Measurements from ENCODE around the gene GRK4. TPM values are rescaled to one million over a fixed set of nuclear protein-coding genes. Genes with fewer than 3 reads are reported as not detected.

GRK4 gene
- total and polyA plus RNA-seq, 12 donors, result 4.7 to 24.5 (median 10.3) TPM

- no peak overlapping the region for H3K4me3 ChIP-seq
- TF ChIP-seq, protein P1, sequence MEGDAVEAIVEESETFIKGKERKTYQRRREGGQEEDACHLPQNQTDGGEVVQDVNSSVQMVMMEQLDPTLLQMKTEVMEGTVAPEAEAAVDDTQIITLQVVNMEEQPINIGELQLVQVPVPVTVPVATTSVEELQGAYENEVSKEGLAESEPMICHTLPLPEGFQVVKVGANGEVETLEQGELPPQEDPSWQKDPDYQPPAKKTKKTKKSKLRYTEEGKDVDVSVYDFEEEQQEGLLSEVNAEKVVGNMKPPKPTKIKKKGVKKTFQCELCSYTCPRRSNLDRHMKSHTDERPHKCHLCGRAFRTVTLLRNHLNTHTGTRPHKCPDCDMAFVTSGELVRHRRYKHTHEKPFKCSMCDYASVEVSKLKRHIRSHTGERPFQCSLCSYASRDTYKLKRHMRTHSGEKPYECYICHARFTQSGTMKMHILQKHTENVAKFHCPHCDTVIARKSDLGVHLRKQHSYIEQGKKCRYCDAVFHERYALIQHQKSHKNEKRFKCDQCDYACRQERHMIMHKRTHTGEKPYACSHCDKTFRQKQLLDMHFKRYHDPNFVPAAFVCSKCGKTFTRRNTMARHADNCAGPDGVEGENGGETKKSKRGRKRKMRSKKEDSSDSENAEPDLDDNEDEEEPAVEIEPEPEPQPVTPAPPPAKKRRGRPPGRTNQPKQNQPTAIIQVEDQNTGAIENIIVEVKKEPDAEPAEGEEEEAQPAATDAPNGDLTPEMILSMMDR (IDR thresholded peaks at IDR 0.05), result no peak
- no peak overlapping the region for H3K27ac ChIP-seq
- 90 to 92% methylated on average over 30 of the region's 30 CpGs for WGBS, 2 donors
- intact Hi-C loops (cut with DNase I), result loop anchor here in 7 of 10 donors (5.0 to 10.0 kb wide), 4 partner anchors 95 to 185 kb away; partner anchors contain the start of genes TNIP2 (in 2 of the 7) and ADD1 (in 1 of the 7)
- no peaks in the 10 kb centered on the region for H3K9me3 ChIP-seq
- H3K4me1 ChIP-seq, result peaks cover 0 to 25% (median 21%) of the 10 kb centered on the region in 9 donors
- ATAC-seq (no peak), DNase-seq (peak in 1 of 2 donors; percentile 14)
- H3K27me3 ChIP-seq, result no peaks in the 10 kb centered on the region
- H3K36me3 ChIP-seq, result peaks cover 5 to 82% (median 41%) of the 10 kb centered on the region in 9 donors
These were observed 23.8 kb upstream of the GRK4 start for GRCh38 chr4:2939383-2940243.

DNA sequence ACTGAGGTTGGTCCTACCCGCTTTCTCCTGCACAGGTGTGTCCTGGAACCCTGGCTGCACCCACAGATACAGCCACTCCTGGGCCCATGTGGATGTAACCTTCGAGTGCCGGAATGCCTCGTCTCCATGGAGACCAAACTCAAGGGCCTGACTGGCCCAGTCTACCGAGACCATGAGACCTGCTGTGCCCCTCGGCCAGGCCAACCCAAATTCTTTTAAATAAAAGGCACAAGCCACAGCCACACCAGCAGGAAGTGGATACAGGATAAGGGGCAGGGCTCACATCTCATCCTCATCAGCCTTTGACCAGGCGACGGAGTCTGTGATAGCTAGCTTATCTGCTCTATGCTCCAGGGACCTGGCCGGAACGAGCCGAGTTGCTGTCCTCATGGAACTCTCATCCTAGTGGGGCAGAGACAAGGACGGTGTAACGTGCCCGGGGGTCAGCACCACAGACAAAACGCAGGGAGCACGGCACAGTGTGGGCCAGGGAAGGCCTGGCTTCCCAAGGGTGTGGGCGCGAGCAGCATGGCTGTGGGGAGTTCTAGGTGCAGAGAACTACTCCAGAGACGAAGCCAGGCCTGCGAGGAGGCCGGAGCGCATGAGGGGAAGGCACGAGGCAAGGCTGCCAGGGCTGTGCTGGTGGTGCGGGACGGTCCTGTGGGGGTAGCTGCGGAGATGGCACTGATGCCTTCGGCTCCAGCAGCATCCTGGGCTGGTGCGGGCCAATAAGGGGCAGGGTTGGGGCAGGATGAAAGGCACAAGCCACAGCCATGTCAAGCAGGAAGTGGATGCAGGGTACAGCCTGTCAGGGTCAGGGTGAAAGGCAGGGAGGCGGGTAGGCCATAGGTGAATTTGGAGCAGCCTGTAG lies 22.9 kb upstream of the GRK4 start:
- peaks cover 5 to 91% (median 48%) of the 10 kb centered on the region in 9 donors for H3K36me3 ChIP-seq
- TF ChIP-seq, protein P1 (IDR thresholded peaks at IDR 0.05), result no peak
- H3K27ac ChIP-seq, result no peak overlapping the region
- no peaks in the 10 kb centered on the region for H3K9me3 ChIP-seq
- H3K4me3 ChIP-seq, result no peak overlapping the region
- H3K4me1 ChIP-seq, result peaks cover 0 to 18% (median 16%) of the 10 kb centered on the region in 9 donors
- DNase-seq (no peak), ATAC-seq (peak in 1 of 8 donors; percentile 14)
- 86% methylated on average over 29 of the region's 29 CpGs for WGBS, 2 donors
- H3K27me3 ChIP-seq, result no peaks in the 10 kb centered on the region
- intact Hi-C loops (cut with DNase I), result no loop called here

DNA sequence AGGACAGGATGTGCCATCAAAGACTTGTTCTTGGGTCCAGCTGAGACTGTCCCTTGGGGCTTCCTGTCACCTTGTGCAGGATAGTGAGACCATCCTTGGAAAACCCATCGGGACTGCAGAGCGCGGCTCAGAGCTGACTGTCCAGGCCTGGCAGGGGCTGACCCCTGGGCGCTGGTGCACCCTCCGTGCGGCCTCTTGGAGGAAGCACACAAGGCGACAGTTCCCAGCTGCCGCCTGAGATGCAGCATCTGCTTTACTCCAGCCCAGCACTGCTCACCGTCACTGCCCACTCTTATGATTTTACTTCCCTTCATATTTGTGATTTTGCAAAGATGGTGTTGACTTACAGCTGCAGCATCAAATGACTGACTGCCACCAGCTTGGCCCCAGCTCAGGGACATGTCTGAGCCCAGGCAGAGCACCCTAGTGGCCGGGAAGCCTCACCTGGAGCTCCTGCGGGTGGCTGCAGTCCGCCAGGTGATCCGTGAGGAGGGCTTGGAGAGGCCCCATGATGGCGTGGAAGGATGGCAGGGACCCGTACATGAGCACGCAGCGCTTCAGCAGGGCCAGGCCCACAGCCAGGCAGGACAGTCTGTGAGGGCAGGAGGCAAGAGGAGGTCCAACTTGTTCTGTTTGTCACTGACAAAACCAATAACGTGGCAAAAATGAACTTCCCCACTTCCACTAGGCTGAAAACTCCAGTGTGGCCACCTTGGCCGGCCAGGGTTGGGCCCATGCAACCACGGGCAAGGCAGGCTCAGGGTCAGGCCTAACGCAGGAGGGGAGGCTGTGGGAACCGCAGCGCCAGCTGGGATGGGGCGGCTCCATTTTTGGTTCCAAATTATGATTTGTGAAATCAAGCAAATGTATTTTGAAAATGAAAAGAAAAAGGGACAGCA lies 22.0 kb upstream of the GRK4 start:
- no peaks in the 10 kb centered on the region for H3K27me3 ChIP-seq
- peak in 1 of 8 donors; percentile 1 for ATAC-seq
- TF ChIP-seq, protein P1 (IDR thresholded peaks at IDR 0.05), result no peak
- intact Hi-C loops (cut with DNase I), result no loop called here
- H3K4me3 ChIP-seq, result no peak overlapping the region
- no peak overlapping the region for H3K27ac ChIP-seq
- H3K9me3 ChIP-seq, result no peaks in the 10 kb centered on the region
- WGBS, 2 donors, result 88 to 94% methylated on average over 24 of the region's 24 CpGs
- H3K36me3 ChIP-seq, result peaks cover 5 to 99% (median 52%) of the 10 kb centered on the region in 9 donors
- peaks cover 0 to 13% (median 7%) of the 10 kb centered on the region in 9 donors for H3K4me1 ChIP-seq
- no peak for DNase-seq

All from heart right ventricle (tissue), 16 donors.